ENCODE measurements around the gene JAKMIP1. TPM values are rescaled to one million over a fixed set of nuclear protein-coding genes. Genes with fewer than 3 reads are reported as not detected.

Gene JAKMIP1
- polyA plus RNA-seq, 1 donor from 2014 or later: 15.3 TPM

- Histone ChIP-seq H3K79me2 (replicated peaks; ENCODE audit: insufficient read depth, low read length) (no peaks in the 10 kb centered on the region), H2AFZ (ENCODE audit: low read depth, low read length) (no peak overlapping the region), H3K4me3 (ENCODE audit: low read length) (no peak overlapping the region), H3K27me3 (ENCODE audit: insufficient read depth, low read depth, low read length) (no peaks in the 10 kb centered on the region), H3K4me2 (ENCODE audit: low read length) (no peak overlapping the region), H3K27ac (ENCODE audit: low read length) (no peak overlapping the region), H3K9ac (ENCODE audit: low read length) (no peak overlapping the region), H3K36me3 (ENCODE audit: insufficient read depth, low read length) (no peaks in the 10 kb centered on the region), H3K9me2 (ENCODE audit: insufficient read depth, low read length) (no peaks in the 10 kb centered on the region), H3F3A (ENCODE audit: insufficient read depth, low read length, poor library complexity, severe bottlenecking) (no peaks in the 10 kb centered on the region), H3K9me3 (ENCODE audit: low read length) (no peaks in the 10 kb centered on the region), H4K20me1 (ENCODE audit: insufficient read depth) (no peaks in the 10 kb centered on the region)
- TF ChIP-seq REST (IDR thresholded peaks at IDR 0.05; ENCODE audit: borderline replicate concordance) (no peak), TAF1 (IDR thresholded peaks at IDR 0.05; ENCODE audit: low read depth) (no peak), CTCF (IDR thresholded peaks at IDR 0.05; ENCODE audit: poor library complexity, severe bottlenecking) (no peak), POLR2AphosphoS5 (IDR thresholded peaks at IDR 0.05) (no peak), EZH2 (IDR thresholded peaks at IDR 0.05; ENCODE audit: borderline replicate concordance, insufficient read depth, low read length, poor library complexity, severe bottlenecking) (no peak), SMC3 (conservative IDR thresholded peaks at IDR 0.05; ENCODE audit: poor library complexity) (no peak), MXI1 (conservative IDR thresholded peaks at IDR 0.05; ENCODE audit: poor library complexity, severe bottlenecking) (no peak)
Measured at GRCh38 chr4:6105311-6105911, 94.9 kb downstream of the JAKMIP1 start.

- Histone ChIP-seq H3K9ac (ENCODE audit: low read length) (no peak overlapping the region), H3K4me2 (ENCODE audit: low read length) (no peak overlapping the region), H3K27me3 (ENCODE audit: insufficient read depth, low read depth, low read length) (no peaks in the 10 kb centered on the region), H3K9me2 (ENCODE audit: insufficient read depth, low read length) (no peaks in the 10 kb centered on the region), H3K9me3 (ENCODE audit: low read length) (no peaks in the 10 kb centered on the region), H3K79me2 (replicated peaks; ENCODE audit: insufficient read depth, low read length) (no peaks in the 10 kb centered on the region), H3K36me3 (ENCODE audit: insufficient read depth, low read length) (no peaks in the 10 kb centered on the region), H3K27ac (ENCODE audit: low read length) (no peak overlapping the region), H3K4me3 (ENCODE audit: low read length) (no peak overlapping the region), H4K20me1 (ENCODE audit: insufficient read depth) (no peaks in the 10 kb centered on the region), H2AFZ (ENCODE audit: low read depth, low read length) (no peak overlapping the region), H3F3A (ENCODE audit: insufficient read depth, low read length, poor library complexity, severe bottlenecking) (no peaks in the 10 kb centered on the region)
- TF ChIP-seq REST (IDR thresholded peaks at IDR 0.05; ENCODE audit: borderline replicate concordance) (no peak), SMC3 (conservative IDR thresholded peaks at IDR 0.05; ENCODE audit: poor library complexity) (no peak), RAD21 (conservative IDR thresholded peaks at IDR 0.05) (no peak), CTCF (IDR thresholded peaks at IDR 0.05; ENCODE audit: poor library complexity, severe bottlenecking) (no peak), EZH2 (IDR thresholded peaks at IDR 0.05; ENCODE audit: borderline replicate concordance, insufficient read depth, low read length, poor library complexity, severe bottlenecking) (no peak), POLR2AphosphoS5 (IDR thresholded peaks at IDR 0.05) (no peak), TAF1 (IDR thresholded peaks at IDR 0.05; ENCODE audit: low read depth) (no peak), EP300 (conservative IDR thresholded peaks at IDR 0.05; ENCODE audit: poor library complexity, severe bottlenecking) (no peak), MXI1 (conservative IDR thresholded peaks at IDR 0.05; ENCODE audit: poor library complexity, severe bottlenecking) (no peak)
Measured at GRCh38 chr4:6104541-6105130, 95.7 kb downstream of the JAKMIP1 start.

Measured in neural cell (in vitro differentiated cells).